Neural progenitor cell (in vitro differentiated cells): ENCODE measurements around the gene PEX14. TPM values are rescaled to one million over a fixed set of nuclear protein-coding genes. Genes with fewer than 3 reads are reported as not detected.

Experiments
- DNase-seq: peaks from one replicate; pipeline ENCODE4 v3.0.0-alpha.2; 2016; ENCODE audit warnings: low spot score
- H2AFZ ChIP-seq: fragments of 200-600 bp; sonication (generic); replicated peaks from 2 replicates; pipeline ENCODE4 v1.6.1; 2016; ENCODE audit warnings: antibody characterized with exemption
- H3F3A ChIP-seq: fragments of 200-600 bp; sonication (generic); 2 replicates; pipeline ENCODE4 v1.6.1; 2016; ENCODE audit warnings: antibody characterized with exemption, low read depth
- H3K27ac ChIP-seq: fragments of 200-600 bp; sonication (generic); 2 replicates; pipeline ENCODE4 v1.5.1; 2016; ENCODE audit warnings: mild to moderate bottlenecking
- H3K27me3 ChIP-seq: fragments of 200-600 bp; sonication (generic); 2 replicates; pipeline ENCODE4 v1.6.1; 2016; ENCODE audit warnings: mild to moderate bottlenecking, moderate library complexity
- H3K36me3 ChIP-seq: fragments of 200-600 bp; sonication (generic); 2 replicates; pipeline ENCODE4 v1.5.1; 2016
- H3K4me1 ChIP-seq: fragments of 200-600 bp; sonication (generic); 2 replicates; pipeline ENCODE4 v1.6.1; 2016; ENCODE audit warnings: mixed run types
- H3K4me2 ChIP-seq: fragments of 200-600 bp; sonication (generic); 2 replicates; pipeline ENCODE4 v1.6.1; 2016
- H3K4me3 ChIP-seq: fragments of 200-600 bp; sonication (generic); 2 replicates; pipeline ENCODE4 v1.5.1; 2016
- H3K79me2 ChIP-seq: fragments of 200-600 bp; sonication (generic); 2 replicates; pipeline ENCODE4 v1.6.1; 2016; ENCODE audit warnings: low read depth
- H3K9ac ChIP-seq: fragments of 200-600 bp; sonication (generic); 2 replicates; pipeline ENCODE4 v1.6.1; 2016
- H3K9me3 ChIP-seq: fragments of 200-600 bp; sonication (generic); 2 replicates; pipeline ENCODE4 v1.5.1; 2016; ENCODE audit warnings: low read depth
- H4K20me1 ChIP-seq: fragments of 200-600 bp; sonication (generic); 2 replicates; pipeline ENCODE4 v1.6.1; 2016; ENCODE audit warnings: low read depth
- H3K27ac Mint-ChIP-seq: 3 replicates; pipeline ENCODE4 v1.8.0; 2021; ENCODE audit warnings: mixed read lengths
- H3K27me3 Mint-ChIP-seq: 2 replicates; pipeline ENCODE4 v1.8.0; 2022; ENCODE audit warnings: low read depth, mild to moderate bottlenecking, inconsistent platforms, moderate library complexity, mixed read lengths; ENCODE audit not compliant: insufficient read depth
- H3K36me3 Mint-ChIP-seq: 3 replicates; pipeline ENCODE4 v1.8.0; 2021; ENCODE audit warnings: mixed read lengths
- H3K4me1 Mint-ChIP-seq: 3 replicates; pipeline ENCODE4 v1.8.0; 2021; ENCODE audit warnings: mixed read lengths
- H3K4me3 Mint-ChIP-seq: 3 replicates; pipeline ENCODE4 v1.8.0; 2021; ENCODE audit warnings: mild to moderate bottlenecking, moderate library complexity, mixed read lengths
- H3K9me3 Mint-ChIP-seq: 3 replicates; pipeline ENCODE4 v1.8.0; 2020; ENCODE audit warnings: mixed read lengths
- EZH2 ChIP-seq: fragments of 200-600 bp; sonication (generic); IDR thresholded peaks from 2 replicates; pipeline ENCODE4 v1.6.1; 2017; ENCODE audit warnings: antibody characterized with exemption, mild to moderate bottlenecking, moderate library complexity
- EZH2phosphoT487 ChIP-seq: fragments of 200-600 bp; sonication (generic); IDR thresholded peaks from 2 replicates; pipeline ENCODE4 v1.6.1; 2017; ENCODE audit warnings: antibody characterized with exemption
- total RNA-seq: library from RNA; depleted of rRNA; stranded (reverse); fragments of >200 nt; gene quantifications from 2 replicates; pipeline ENCODE4 v1.2.3, GENCODE V29; 2015; ENCODE audit warnings: low replicate concordance
- TF ChIP-seq, protein P1 (sequence below): fragments of 200-600 bp; sonication (generic); IDR thresholded peaks from 2 replicates; pipeline ENCODE4 v1.5.1; 2017; ENCODE audit warnings: antibody characterized with exemption, mild to moderate bottlenecking

Gene PEX14
- total RNA-seq, 1 donor from 2014 or later, result 9.3 TPM

DNA sequence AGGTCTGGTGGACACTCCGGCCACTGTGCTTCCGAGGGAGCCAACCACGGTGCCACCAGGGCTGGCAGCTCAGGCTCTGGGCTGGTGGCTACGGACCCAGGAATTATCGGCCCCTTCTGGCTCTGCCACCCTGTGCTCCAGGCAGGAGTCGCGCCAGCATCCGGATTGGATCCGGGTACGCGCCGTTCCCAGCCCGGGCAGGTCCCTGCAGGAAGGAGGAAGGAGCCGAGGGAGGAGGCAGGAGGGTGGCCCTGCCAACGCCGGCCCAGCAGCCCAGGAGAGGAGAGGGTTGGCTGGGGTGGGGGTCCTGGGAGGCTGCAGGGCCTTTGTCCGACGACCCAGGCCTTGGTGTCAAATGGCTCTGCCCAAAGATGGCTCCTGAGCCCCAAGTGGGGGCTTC, 161.2 kb downstream of the PEX14 start:
- H3K36me3 ChIP-seq, result no peaks in the 10 kb centered on the region
- H3K4me2 ChIP-seq, result no peak overlapping the region
- H3K27ac ChIP-seq, result no peak overlapping the region
- H3K4me1 ChIP-seq, result peaks cover 31% of the 10 kb centered on the region
- no peak for DNase-seq
- no peak overlapping the region for H3K4me3 ChIP-seq
- H3K9me3 ChIP-seq, result no peaks in the 10 kb centered on the region
- H3K27me3 ChIP-seq, result peaks cover 41% of the 10 kb centered on the region
- H3K9ac ChIP-seq, result no peak overlapping the region
- peaks cover 48% of the 10 kb centered on the region for H4K20me1 ChIP-seq
- Mint-ChIP-seq H3K4me3 (no peak overlapping the region), H3K27me3 (peaks cover 23% of the 10 kb centered on the region), H3K4me1 (peaks cover 30% of the 10 kb centered on the region), H3K27ac (no peak overlapping the region), H3K9me3 (no peaks in the 10 kb centered on the region), H3K36me3 (peaks cover 5% of the 10 kb centered on the region)
- H3K79me2 ChIP-seq, result no peaks in the 10 kb centered on the region
- H3F3A ChIP-seq, result peaks cover 31% of the 10 kb centered on the region
- no peak for TF ChIP-seq EZH2phosphoT487
- TF ChIP-seq, protein P1, sequence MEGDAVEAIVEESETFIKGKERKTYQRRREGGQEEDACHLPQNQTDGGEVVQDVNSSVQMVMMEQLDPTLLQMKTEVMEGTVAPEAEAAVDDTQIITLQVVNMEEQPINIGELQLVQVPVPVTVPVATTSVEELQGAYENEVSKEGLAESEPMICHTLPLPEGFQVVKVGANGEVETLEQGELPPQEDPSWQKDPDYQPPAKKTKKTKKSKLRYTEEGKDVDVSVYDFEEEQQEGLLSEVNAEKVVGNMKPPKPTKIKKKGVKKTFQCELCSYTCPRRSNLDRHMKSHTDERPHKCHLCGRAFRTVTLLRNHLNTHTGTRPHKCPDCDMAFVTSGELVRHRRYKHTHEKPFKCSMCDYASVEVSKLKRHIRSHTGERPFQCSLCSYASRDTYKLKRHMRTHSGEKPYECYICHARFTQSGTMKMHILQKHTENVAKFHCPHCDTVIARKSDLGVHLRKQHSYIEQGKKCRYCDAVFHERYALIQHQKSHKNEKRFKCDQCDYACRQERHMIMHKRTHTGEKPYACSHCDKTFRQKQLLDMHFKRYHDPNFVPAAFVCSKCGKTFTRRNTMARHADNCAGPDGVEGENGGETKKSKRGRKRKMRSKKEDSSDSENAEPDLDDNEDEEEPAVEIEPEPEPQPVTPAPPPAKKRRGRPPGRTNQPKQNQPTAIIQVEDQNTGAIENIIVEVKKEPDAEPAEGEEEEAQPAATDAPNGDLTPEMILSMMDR, result no peak
- no peak for TF ChIP-seq EZH2
- no peak overlapping the region for H2AFZ ChIP-seq

DNA sequence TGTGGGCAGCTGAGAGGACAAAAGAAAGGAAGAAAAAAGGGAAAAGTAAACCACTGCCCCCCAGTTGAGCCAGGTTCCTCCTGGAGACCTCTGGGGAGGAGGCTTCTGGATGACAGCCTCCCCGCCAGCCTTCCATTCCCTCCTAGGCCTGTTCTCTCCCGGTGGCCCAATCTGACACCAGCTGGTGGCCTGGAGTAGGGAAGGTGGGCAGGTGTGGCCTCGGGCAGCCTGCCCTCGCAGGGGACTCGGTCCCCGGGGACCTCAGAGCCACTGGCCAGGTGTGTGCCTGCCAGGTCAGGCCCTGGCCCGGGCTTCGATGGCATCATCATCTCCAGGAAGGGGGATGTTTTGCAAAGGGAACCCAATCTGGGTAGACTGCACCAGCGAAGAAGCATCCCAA, 162.7 kb downstream of the PEX14 start:
- no peaks in the 10 kb centered on the region for H3K79me2 ChIP-seq
- no peak overlapping the region for H3K4me3 ChIP-seq
- no peak for DNase-seq
- H3K4me1 ChIP-seq, result peaks cover 17% of the 10 kb centered on the region
- H4K20me1 ChIP-seq, result peaks cover 41% of the 10 kb centered on the region
- Mint-ChIP-seq H3K4me3 (no peak overlapping the region), H3K36me3 (peaks cover 7% of the 10 kb centered on the region), H3K4me1 (peaks cover 24% of the 10 kb centered on the region), H3K9me3 (no peaks in the 10 kb centered on the region), H3K27me3 (peaks cover 23% of the 10 kb centered on the region), H3K27ac (no peak overlapping the region)
- no peak overlapping the region for H3K27ac ChIP-seq
- H3K4me2 ChIP-seq, result no peak overlapping the region
- H3K27me3 ChIP-seq, result peaks cover 41% of the 10 kb centered on the region
- no peaks in the 10 kb centered on the region for H3K36me3 ChIP-seq
- no peak overlapping the region for H3K9ac ChIP-seq
- H2AFZ ChIP-seq, result no peak overlapping the region
- H3K9me3 ChIP-seq, result no peaks in the 10 kb centered on the region
- TF ChIP-seq EZH2 (no peak), EZH2phosphoT487 (no peak)
- TF ChIP-seq, protein P1, result no peak
- H3F3A ChIP-seq, result peaks cover 25% of the 10 kb centered on the region

DNA sequence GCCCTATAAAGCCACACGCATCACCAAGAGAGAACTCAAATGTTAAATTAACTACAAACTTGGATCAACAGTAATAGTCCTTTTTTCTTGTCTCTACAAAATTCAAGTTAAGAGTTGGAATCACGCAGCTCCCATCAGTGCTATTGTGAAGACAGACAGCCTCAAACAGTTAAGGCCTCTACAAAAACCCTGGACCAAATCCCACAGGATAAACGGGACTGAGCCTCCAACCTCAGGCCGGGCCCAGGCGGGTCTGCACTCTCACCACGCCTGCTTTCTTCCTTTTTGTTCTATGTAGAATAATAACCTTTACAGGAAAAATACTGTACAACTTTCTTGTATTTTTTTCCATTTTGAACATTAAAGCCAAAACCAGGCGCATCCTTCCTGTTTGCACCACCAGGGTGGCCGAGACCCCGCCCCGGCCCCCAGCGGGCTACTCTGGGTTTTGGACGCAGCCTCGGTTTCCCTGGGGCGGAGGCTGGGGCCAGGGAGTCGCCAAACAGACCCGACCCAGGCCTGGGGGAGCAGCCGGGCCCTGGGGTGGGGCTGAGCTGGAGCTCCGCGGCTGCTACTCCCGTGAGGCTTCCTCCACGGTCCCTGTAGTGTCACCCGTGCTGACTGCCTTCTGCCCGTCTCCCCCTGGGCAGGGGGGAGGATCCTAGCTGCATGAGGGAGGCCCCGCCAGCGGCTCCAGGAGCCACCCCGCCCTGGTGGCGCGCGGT, 163.2 kb downstream of the PEX14 start:
- peaks cover 18% of the 10 kb centered on the region for H3K4me1 Mint-ChIP-seq
- Histone ChIP-seq H3F3A (peaks cover 19% of the 10 kb centered on the region), H3K79me2 (no peaks in the 10 kb centered on the region), H2AFZ (peak overlapping the region; percentile 50), H3K27ac (no peak overlapping the region), H3K4me1 (peaks cover 11% of the 10 kb centered on the region), H3K9ac (no peak overlapping the region), H3K9me3 (no peaks in the 10 kb centered on the region), H4K20me1 (peaks cover 35% of the 10 kb centered on the region), H3K4me3 (peak overlapping the region; percentile 48), H3K27me3 (peaks cover 41% of the 10 kb centered on the region), H3K36me3 (no peaks in the 10 kb centered on the region), H3K4me2 (peak overlapping the region; percentile 85)
- no peak overlapping the region for H3K4me3 Mint-ChIP-seq
- no peak overlapping the region for H3K27ac Mint-ChIP-seq
- no peaks in the 10 kb centered on the region for H3K9me3 Mint-ChIP-seq
- H3K27me3 Mint-ChIP-seq, result peaks cover 23% of the 10 kb centered on the region
- no peak for DNase-seq
- H3K36me3 Mint-ChIP-seq, result peaks cover 7% of the 10 kb centered on the region
- TF ChIP-seq EZH2phosphoT487, result no peak
- TF ChIP-seq, protein P1, result peak; percentile 8
